Fibroblast of skin of left biceps (primary cell): ENCODE results near the gene RBM18.

Experiments
- DNase-seq, 2 experiments: peaks; one replicate each; pipeline ENCODE4 v3.0.0-alpha.2; 2013; ENCODE audit warnings: low read depth in 2 of 2

Gene RBM18

DNA sequence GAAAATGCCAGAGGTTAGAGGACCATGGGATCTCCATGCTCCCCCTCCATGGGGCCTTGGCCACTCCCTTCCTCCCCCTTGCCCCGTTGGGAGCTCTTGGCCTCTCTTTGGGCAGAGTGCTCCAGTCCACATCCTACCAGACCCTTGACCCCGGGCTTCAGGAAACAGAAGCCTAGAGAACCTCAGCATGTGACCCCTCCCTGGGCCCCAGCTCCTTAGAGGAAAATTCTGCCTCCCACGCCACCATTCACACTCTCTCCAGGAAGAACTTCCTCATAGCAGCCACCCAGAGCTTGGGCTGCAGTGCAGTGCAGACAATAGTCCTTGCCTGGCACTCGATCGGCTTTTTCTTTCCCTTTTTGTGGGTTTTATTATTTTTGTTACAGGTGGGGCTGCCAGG is 41.8 kb downstream of the RBM18 start:
- DNase-seq = no peak

GRCh38 chr9:122221183-122221811 is 43.3 kb downstream of the RBM18 start:
- no peak for DNase-seq

DNA sequence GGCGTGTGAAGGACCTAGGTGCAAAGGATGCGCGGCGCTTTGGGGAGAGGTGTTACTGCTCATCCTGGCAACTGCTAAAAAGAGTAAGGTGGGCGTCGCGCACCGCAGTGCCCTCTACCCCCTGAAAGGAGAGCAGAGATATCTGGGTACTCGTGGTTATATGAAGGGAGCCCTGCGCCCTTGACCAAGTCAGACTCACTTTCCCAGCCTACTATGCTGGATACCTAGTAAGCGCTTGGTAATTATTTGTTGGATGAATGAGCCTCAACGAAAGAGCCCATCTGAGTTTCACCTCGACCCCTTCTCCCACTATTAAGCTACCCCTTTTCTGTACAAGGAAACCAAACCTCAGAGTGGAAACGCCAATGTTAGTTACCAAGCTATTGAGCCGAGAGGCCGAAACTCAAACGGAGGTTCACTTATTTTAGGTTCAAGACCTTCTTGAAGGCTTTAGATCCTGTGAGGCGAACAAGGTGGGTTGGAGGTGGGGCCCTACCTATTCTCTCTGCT is 43.9 kb downstream of the RBM18 start:
- DNase-seq = no peak

- no peak for DNase-seq
These were observed 44.6 kb downstream of the RBM18 start for GRCh38 chr9:122219856-122220672.

DNA sequence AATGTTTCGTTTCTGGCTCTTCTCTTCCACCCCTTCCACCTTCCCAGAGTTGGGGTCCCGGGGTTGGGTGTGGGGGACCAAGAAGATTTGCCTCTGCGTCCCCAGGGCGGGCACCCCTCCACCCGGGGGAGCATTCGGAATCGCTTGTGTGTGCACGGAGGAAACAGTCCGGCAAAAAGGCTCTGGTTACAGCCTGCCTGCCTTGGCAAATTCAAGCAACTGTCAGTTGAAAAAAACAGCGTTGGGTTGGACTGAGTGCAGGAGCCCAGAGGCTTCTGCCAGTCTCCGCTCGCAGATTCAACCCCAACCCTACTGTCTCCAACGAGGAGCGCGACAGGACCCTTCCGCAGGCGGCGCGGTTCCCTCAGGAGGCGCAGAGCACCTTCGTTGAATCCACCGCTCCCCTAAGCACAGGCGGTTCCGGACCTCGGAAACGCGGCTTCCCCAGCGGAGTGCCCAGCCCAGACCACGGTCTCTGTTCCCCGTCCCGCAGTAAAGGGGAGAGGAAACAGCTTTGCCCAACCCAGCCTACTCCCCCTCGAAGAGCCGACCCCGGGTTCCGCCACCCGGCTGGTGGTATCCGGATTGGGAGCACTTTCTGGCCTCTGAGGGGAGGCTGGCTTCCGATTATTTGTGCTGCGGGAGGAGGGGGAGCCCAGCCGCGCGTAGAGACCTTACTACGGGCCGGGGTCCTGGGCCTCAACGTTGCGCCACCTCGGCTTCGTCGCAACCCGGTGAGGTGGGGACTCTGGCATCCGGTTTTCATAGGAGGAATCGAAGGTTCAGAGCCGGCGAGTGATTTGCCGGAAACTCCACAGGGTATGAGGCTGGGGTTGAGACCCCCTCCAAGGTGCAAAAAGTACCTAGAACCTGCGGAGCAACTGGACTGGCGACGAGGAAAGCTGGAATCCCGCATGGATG is 45.4 kb downstream of the RBM18 start:
- no peak for DNase-seq

DNA sequence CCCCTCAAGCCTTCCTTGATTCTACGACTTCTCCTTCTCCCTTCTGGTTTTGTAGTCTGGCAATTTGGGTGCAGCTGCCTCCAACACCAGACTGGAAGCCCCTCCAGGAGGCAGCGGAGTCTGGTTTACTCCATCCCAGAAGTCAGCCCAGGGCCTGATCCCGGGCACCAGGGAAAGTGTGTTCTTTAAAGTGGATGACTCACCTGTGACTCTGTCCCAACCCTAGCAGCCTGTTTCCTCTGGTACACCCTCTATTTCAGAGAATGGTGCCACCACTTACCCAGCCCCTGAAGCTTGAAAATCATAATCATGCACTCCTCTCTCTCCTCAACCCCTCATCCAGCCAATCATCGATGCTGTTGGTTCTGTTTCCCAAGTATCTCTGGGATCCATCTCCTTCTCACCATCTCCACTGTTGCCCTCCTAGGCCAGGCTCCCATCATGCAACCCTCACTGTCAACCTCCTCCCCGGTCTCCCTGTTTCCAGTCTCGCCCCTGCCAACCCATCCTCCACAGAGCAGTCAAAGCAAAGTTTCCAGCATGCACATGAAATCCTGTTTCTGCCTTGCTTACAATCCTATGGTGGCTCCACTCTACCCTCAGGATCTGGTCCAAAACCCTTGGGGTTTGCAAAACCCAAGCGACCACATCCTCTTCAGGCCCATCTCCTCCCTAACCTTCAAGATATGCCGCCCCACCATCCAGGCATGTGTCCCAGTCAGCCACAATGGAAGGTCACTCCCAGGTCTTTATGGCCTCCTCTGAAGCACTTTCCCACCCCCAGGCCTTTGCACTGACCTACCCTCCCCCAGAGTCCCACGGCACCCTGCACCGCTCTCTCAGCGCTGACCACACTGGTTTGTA is 46.3 kb downstream of the RBM18 start:
- no peak for DNase-seq

DNA sequence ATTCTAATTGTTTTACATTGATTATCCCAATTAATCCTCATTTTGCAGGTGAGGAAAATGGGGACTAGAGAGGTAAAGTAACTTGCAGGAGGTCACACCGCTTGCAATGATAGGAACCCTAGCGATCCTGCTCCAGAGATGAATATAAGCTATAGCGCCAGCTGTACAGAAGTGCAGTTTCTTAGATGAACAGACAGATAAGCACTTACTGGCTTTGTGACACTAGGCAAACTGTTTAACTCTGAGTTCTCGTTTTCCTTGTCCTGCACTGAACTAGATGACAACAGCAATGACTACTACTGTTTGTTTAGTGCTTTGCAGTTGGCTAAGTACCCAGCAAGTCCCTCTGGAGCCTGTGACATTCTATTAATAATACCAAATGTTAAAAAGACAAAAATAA is 47.0 kb downstream of the RBM18 start:
- DNase-seq = no peak

GRCh38 chr9:122216798-122217418 is 47.7 kb downstream of the RBM18 start:
- DNase-seq = no peak

- no peak for DNase-seq
These were observed 48.4 kb downstream of the RBM18 start for GRCh38 chr9:122216138-122216797.

DNA sequence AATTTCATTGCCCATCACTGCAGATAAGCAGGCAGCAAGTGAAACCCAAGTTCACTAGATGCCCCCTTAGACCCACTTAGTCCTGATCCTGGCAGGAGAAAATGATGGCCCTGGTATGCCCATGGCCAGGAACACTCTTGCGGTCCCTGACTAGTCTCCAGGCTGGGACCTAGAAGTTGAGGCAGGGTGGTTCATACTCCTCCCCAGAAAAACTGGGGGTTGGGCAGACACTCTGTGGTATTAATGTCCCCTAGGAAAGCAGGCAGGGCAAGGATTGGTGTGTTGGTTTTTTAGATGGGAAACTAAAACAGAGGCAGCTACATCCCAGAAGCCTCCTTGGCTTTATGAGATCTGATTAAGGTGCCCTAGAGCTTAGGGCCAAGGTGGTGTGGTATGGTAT is 49.0 kb downstream of the RBM18 start:
- no peak for DNase-seq

GRCh38 chr9:122214507-122214906 is 50.1 kb downstream of the RBM18 start:
- no peak for DNase-seq

- no peak for DNase-seq
These were observed 50.8 kb downstream of the RBM18 start for GRCh38 chr9:122213589-122214413.

DNA sequence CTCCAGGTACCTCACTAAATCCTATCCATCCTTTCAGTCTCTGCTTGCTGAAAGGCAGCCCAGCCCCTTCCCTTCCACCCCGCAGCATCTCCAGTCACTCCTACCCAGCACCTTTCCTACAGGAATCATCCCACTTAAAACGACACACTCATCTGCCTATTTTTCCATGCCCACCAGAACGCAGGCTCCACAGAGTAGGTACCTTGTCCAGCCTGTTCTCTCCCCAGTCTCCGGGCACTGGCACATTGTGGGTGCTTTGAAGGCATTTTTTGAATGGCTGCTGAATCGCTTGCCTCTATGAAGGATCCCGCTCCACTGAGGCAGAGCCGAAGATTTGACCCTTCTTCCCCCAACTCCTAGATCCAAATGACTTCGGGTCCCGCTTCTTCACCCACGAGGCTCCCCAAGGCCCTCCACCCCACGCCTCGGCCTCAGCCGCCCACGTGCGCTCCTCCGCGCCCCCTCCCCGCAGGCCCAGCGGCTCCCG is 51.5 kb downstream of the RBM18 start:
- DNase-seq = no peak

- DNase-seq = no peak
These were observed 52.1 kb downstream of the RBM18 start for GRCh38 chr9:122212473-122213004.

GRCh38 chr9:122209451-122209850 is 55.2 kb downstream of the RBM18 start:
- DNase-seq = no peak

GRCh38 chr9:122207096-122207495 is 57.5 kb downstream of the RBM18 start:
- no peak for DNase-seq

- peak; percentile 22 to 29 for DNase-seq
These were observed 58.3 kb downstream of the RBM18 start for GRCh38 chr9:122206118-122207046.

GRCh38 chr9:122205176-122205575 is 59.5 kb downstream of the RBM18 start:
- DNase-seq = no peak
